Stimulated activated CD4-positive, alpha-beta T cell treated with anti-CD3 and anti-CD28 coated beads, Interleukin-12 subunit alpha, Interleukin-12 subunit beta, amount 100 ng/mL, for 48 hours (primary cell): ENCODE results near the gene ZNF584.
"Not testable (repeated sequence)": the region's sequence is repeated elsewhere in the genome, so short reads cannot be mapped to it uniquely, and the experiment has no call there.

Experiments used
- DNase-seq, 3 donors: peaks; one replicate each; pipeline ENCODE4 v3.0.0-alpha.2; 2020; ENCODE audit warnings: low read depth in 2 of 3, low spot score in 1 of 3

The ZNF584 gene

GRCh38 chr19:58403920-58404478 is 4.5 kb upstream of the ZNF584 start:
- not testable (repeated sequence) for DNase-seq

GRCh38 chr19:58406818-58407657 is 1.4 kb upstream of the ZNF584 start:
- no peak for DNase-seq

GRCh38 chr19:58407658-58408151 is 744 bp upstream of the ZNF584 start:
- no peak for DNase-seq

GRCh38 chr19:58409010-58409790 is 751 bp downstream of the ZNF584 start:
- DNase-seq, result no peak

GRCh38 chr19:58416604-58417003 is 8.2 kb downstream of the ZNF584 start:
- no peak for DNase-seq

- no peak for DNase-seq
These were observed 8.6 kb downstream of the ZNF584 start for GRCh38 chr19:58417071-58417470.

- DNase-seq, result no peak
These were observed 20.2 kb downstream of the ZNF584 start for GRCh38 chr19:58428617-58429016.

GRCh38 chr19:58429745-58430144 is 21.3 kb downstream of the ZNF584 start:
- DNase-seq, result no peak

- DNase-seq, result no peak
These were observed 25.8 kb downstream of the ZNF584 start for GRCh38 chr19:58434217-58434616.

- peak; percentile 87 to 95 (median 89) for DNase-seq
These were observed 31.4 kb downstream of the ZNF584 start, which contains the start of gene ZNF132 for GRCh38 chr19:58439576-58440554. TSS of gene ZNF132 (minus strand) at chr19:58440153. CDS start at chr19:58439821, 332 bp downstream.

GRCh38 chr19:58440556-58440955 is 32.1 kb downstream of the ZNF584 start:
- DNase-seq, result no peak

GRCh38 chr19:58442986-58443385 is 34.5 kb downstream of the ZNF584 start:
- not testable (repeated sequence) for DNase-seq

GRCh38 chr19:58448860-58449259 is 40.4 kb downstream of the ZNF584 start:
- not testable (repeated sequence) for DNase-seq

GRCh38 chr19:58449980-58450379 is 41.5 kb downstream of the ZNF584 start:
- not testable (repeated sequence) for DNase-seq

GRCh38 chr19:58450856-58451357 is 42.5 kb downstream of the ZNF584 start:
- no peak for DNase-seq

- peak; percentile 89 to 95 (median 91) for DNase-seq
These were observed 43.1 kb downstream of the ZNF584 start, which contains the start of gene ZNF324B for GRCh38 chr19:58451358-58452101. TSS of gene ZNF324B (plus strand) at chr19:58451622. CDS start at chr19:58453702, 2,080 bp downstream.

GRCh38 chr19:58453743-58454142 is 45.3 kb downstream of the ZNF584 start:
- DNase-seq, result no peak

- no peak for DNase-seq
These were observed 46.9 kb downstream of the ZNF584 start for GRCh38 chr19:58455306-58455705.

- no peak for DNase-seq
These were observed 47.7 kb downstream of the ZNF584 start for GRCh38 chr19:58456111-58456510.
